Measurements from ENCODE around the gene SMIM13. TPM values are rescaled to one million over a fixed set of nuclear protein-coding genes. Genes with fewer than 3 reads are reported as not detected.

SMIM13 gene
- total and polyA plus RNA-seq, 10 donors, result 1.5 to 8.3 (median 5.9) TPM

GRCh38 chr6:11143394-11144371 lies 50.0 kb downstream of the SMIM13 start:
- TF ChIP-seq POLR2AphosphoS5 (IDR thresholded peaks at IDR 0.05) (peak in 1 of 3 donors; percentile 59), CTCF (IDR thresholded peaks at IDR 0.05 in 8 of 11, conservative IDR thresholded peaks at IDR 0.05 in 3 of 11) (no peak), POLR2A (IDR thresholded peaks at IDR 0.05) (no peak)
- H3K27ac ChIP-seq, result peak overlapping the region in 3 of 8 donors; percentile 9 to 70 (median 54)
- WGBS, 5 donors, result 58 to 90% (median 69%) methylated on average over 10 of the region's 10 CpGs
- intact Hi-C loops (cut with DNase I; ENCODE audit: low total_unique reads), result loop anchor here (2.0 to 10.0 kb wide), 2 partner anchors 353 to 431 kb away; no protein-coding TSS in a partner anchor
- H3K4me1 ChIP-seq, result peaks cover 0 to 24% (median 5%) of the 10 kb centered on the region in 6 donors
- no peaks in the 10 kb centered on the region for H3K36me3 ChIP-seq
- no peak overlapping the region for H3K4me3 ChIP-seq
- peak; percentile 84 for DNase-seq
- H3K9me3 ChIP-seq, result no peaks in the 10 kb centered on the region
- H3K27me3 ChIP-seq (replicated peaks in 1 of 7), result no peaks in the 10 kb centered on the region

- no peaks in the 10 kb centered on the region for H3K27me3 ChIP-seq (replicated peaks in 1 of 7)
- peaks cover 0 to 24% (median 5%) of the 10 kb centered on the region in 6 donors for H3K4me1 ChIP-seq
- intact Hi-C loops (cut with DNase I; ENCODE audit: low total_unique reads), result loop anchor here (2.0 to 10.0 kb wide), 2 partner anchors 352 to 430 kb away; no protein-coding TSS in a partner anchor
- H3K36me3 ChIP-seq, result no peaks in the 10 kb centered on the region
- no peak overlapping the region for H3K4me3 ChIP-seq
- WGBS, 5 donors, result 24 to 33% (median 27%) methylated on average over 6 of the region's 6 CpGs
- no peaks in the 10 kb centered on the region for H3K9me3 ChIP-seq
- DNase-seq, result peak; percentile 90
- TF ChIP-seq CTCF (IDR thresholded peaks at IDR 0.05 in 8 of 11, conservative IDR thresholded peaks at IDR 0.05 in 3 of 11) (peak; percentile 76 to 95 (median 92)), POLR2AphosphoS5 (IDR thresholded peaks at IDR 0.05) (peak in 1 of 3 donors; percentile 51), POLR2A (IDR thresholded peaks at IDR 0.05) (no peak)
- peak overlapping the region in 1 of 8 donors; percentile 70 for H3K27ac ChIP-seq
These were observed 50.8 kb downstream of the SMIM13 start for GRCh38 chr6:11144393-11144851.

- H3K27ac ChIP-seq, result no peak overlapping the region
- WGBS, 5 donors, result 89 to 97% (median 96%) methylated on average over 2 to 4 of the region's 4 CpGs
- no peaks in the 10 kb centered on the region for H3K27me3 ChIP-seq (replicated peaks in 1 of 7)
- DNase-seq, result no peak
- H3K9me3 ChIP-seq, result no peaks in the 10 kb centered on the region
- H3K36me3 ChIP-seq, result no peaks in the 10 kb centered on the region
- TF ChIP-seq CTCF (IDR thresholded peaks at IDR 0.05 in 8 of 11, conservative IDR thresholded peaks at IDR 0.05 in 3 of 11) (no peak), POLR2A (IDR thresholded peaks at IDR 0.05) (no peak), POLR2AphosphoS5 (IDR thresholded peaks at IDR 0.05) (no peak)
- H3K4me1 ChIP-seq, result peaks cover 0 to 24% (median 5%) of the 10 kb centered on the region in 6 donors
- H3K4me3 ChIP-seq, result no peak overlapping the region
- intact Hi-C loops (cut with DNase I; ENCODE audit: low total_unique reads), result loop anchor here (10.0 kb wide), 1 partner anchor 429 kb away; no protein-coding TSS in a partner anchor
These were observed 52.6 kb downstream of the SMIM13 start for GRCh38 chr6:11146117-11146826.
